ENCODE results near the gene INS.
A peak's percentile ranks its signal among the peaks of the same experiment; 100 is the strongest.
"Not testable (repeated sequence)": the region's sequence is repeated elsewhere in the genome, so short reads cannot be mapped to it uniquely, and the experiment has no call there.

INS gene

DNA sequence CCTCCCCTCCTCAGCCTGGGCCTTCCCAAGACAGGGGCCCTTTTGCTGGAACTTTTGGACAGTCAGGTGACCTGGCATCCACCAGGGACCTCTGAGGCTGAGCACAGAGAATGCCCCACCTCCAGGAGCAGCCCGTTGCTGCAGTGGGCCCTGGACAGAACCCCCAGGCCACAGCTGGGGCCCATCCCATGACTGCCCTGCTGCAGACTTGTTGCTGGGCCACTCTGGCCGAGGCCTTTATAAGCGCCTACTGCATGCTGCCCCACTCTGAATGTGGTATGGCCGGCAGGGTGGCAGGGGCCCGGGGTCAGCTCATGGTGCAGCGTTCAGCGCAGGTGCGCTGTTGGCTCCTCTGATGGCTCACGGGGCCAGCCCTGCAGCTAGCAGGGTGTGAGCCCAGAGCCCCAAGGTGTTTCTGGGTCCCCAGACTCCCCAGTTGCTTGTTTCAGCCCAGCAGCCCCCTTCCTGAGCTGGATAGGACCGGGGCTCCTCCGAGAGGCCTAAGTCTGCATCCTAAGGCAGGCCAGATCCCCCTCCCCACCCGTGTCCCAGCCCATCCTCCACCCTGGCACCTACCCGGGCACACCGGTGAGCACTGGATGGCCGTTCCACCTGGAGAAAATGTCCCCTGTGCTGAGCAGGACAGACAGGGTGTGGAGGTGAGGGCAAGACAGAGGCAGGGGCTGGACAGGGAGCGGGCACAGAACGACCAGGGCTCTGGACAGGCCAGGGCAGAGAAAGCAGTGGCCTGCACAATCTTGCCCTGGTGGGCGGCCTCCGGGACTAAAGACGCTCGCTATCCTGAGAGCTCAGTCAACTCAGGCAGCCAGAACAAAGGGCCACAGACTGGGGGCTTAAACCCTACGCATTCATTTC lies 38.7 kb upstream of the INS start:
- Histone ChIP-seq H4K20me1 (peaks cover 5% of the 10 kb centered on the region; the same call in 1 of the 2 replicates), H3K4me3 (no peak overlapping the region), H3K36me3 (no peaks in the 10 kb centered on the region), H3K4me1 (peaks cover 60% of the 10 kb centered on the region), H3K4me2 (peak overlapping the region; percentile 47), H3K9me3 (peaks cover 10% of the 10 kb centered on the region; the same call in 1 of the 2 replicates), H3K27ac (no peak overlapping the region), H3K27me3 (0 out of 2 replicates have a peak, but pooled peaks cover 7% of the 10 kb centered on the region), H3K9ac (no peak overlapping the region)
- no peak for TF ChIP-seq Cebpa-rat (IDR thresholded peaks at IDR 0.05)

- no peaks in the 10 kb centered on the region for H3K36me3 ChIP-seq
- H3K27me3 ChIP-seq = 0 out of 2 replicates have a peak, but pooled peaks cover 7% of the 10 kb centered on the region
- peaks cover 61% of the 10 kb centered on the region for H3K4me1 ChIP-seq
- H3K9ac ChIP-seq = 0 out of 2 replicates have a peak overlapping the region, but pooled peaks have one; percentile 34
- H3K4me2 ChIP-seq = peak overlapping the region; percentile 47
- no peak overlapping the region for H3K4me3 ChIP-seq
- H3K9me3 ChIP-seq = peaks cover 10% of the 10 kb centered on the region; the same call in 1 of the 2 replicates
- H3K27ac ChIP-seq = no peak overlapping the region
- peaks cover 5% of the 10 kb centered on the region; the same call in 1 of the 2 replicates for H4K20me1 ChIP-seq
- TF ChIP-seq Cebpa-rat (IDR thresholded peaks at IDR 0.05) = no peak
These were observed 37.8 kb upstream of the INS start for GRCh38 chr11:2198621-2199365.

DNA sequence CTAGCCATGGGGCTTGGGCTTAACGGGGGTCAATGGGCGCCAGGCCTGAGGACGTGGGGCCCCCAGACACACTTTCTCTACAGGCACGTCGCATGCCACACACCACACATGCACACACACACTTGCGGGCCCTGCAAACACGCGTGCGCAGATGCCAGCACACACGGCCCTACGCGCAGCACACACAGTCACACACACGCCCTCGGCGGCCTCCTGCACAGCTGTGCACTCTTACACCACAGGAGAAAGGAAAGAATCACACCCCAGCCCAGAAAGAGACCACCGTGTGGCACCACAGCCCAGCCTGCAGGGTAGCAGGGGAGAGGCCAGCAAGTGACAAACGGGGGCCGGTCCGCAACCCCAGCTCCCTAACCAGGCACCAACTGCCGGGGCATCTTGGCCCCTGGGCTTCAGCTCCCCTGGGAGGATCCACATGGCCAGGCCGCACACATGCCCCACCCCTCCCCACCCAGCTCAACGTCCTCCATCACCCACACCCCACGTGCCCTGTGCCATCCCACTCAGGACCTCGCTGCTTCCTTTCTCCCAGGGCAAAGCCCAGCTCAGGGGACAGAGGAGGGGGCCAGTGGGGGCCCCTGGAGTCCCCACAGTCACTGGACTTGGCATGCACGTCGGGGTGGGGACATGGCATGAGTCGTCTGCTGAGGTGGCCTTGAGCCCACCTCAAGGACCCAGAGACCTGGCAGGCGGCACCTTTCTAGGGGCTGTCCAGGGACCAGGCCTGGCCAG lies 36.9 kb upstream of the INS start:
- Histone ChIP-seq H3K4me2 (peak overlapping the region; percentile 47), H3K9ac (no peak overlapping the region)

DNA sequence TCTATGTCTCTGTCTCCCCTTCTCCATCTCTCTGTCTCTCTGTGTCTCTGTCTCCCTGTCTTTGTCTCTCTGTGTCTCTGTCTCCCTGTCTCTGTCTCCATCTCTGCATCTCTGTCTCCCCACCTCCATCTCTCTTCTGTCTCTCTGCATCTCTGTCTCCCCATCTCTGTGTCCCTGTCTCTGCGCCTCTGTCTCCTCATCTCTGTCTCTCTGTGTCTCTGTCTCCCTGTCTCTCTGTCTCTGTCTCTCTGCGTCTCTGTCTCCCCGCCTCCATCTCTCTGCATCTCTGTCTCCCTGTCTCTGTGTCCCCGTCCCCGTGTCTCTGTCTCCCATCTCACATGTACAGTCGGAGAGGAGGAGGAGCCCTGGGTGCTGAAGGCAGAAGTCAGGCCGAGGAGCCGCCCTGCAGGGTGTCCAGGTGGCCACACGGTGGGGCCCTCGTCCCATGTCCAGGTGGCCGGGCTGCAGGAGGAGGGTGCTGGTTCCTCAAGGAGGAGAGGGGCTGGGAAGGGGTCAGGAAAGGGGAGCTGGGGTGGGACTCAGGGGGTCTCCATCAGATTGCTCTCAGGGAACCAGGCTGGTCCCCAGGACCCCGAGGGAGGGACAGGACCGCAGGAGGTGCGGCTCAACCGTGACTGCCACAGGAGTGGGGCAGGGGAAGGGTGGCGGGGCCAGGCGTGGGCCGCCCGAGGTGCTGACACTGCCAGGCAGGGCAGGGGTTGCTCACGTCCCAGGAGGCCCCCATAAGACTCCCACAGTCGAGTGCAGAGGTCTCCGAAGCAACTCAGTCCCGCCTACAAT lies 36.2 kb upstream of the INS start:
- H3K9ac ChIP-seq = no peak overlapping the region
- no peaks in the 10 kb centered on the region for H3K36me3 ChIP-seq
- peaks cover 49% of the 10 kb centered on the region for H3K4me1 ChIP-seq
- H3K4me2 ChIP-seq = peak overlapping the region; percentile 47
- H3K9me3 ChIP-seq = peaks cover 10% of the 10 kb centered on the region; the same call in 1 of the 2 replicates
- H3K27me3 ChIP-seq = 0 out of 2 replicates have a peak, but pooled peaks cover 7% of the 10 kb centered on the region
- peaks cover 5% of the 10 kb centered on the region; the same call in 1 of the 2 replicates for H4K20me1 ChIP-seq
- H3K4me3 ChIP-seq = no peak overlapping the region
- H3K27ac ChIP-seq = no peak overlapping the region
- no peak for TF ChIP-seq Cebpa-rat (IDR thresholded peaks at IDR 0.05)

More for the DNA sequence above, 36.9 kb upstream of the INS start:
- peaks cover 5% of the 10 kb centered on the region; the same call in 1 of the 2 replicates for H4K20me1 ChIP-seq
- H3K36me3 ChIP-seq = no peaks in the 10 kb centered on the region
- peaks cover 10% of the 10 kb centered on the region; the same call in 1 of the 2 replicates for H3K9me3 ChIP-seq
- H3K27me3 ChIP-seq = 0 out of 2 replicates have a peak, but pooled peaks cover 7% of the 10 kb centered on the region
- peaks cover 52% of the 10 kb centered on the region for H3K4me1 ChIP-seq
- TF ChIP-seq Cebpa-rat (IDR thresholded peaks at IDR 0.05) = no peak
- H3K4me3 ChIP-seq = no peak overlapping the region
- no peak overlapping the region for H3K27ac ChIP-seq

DNA sequence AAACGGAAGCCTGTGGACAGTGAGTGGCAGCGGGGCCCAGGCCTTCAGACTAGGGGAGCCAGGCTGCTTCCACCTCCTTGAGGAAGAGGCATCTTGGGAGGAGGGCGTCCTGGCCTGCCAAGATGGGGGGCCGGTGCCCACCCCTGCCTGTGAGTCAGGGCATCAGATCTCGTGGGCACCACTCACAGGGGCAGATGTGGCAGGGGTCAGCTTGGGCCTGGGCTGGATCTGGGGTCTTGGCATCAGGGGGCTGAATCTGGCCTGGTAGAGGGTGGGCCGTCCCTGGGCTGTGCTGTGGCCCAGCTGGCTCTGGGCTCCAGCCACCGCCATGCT lies 34.7 kb upstream of the INS start:
- Histone ChIP-seq H4K20me1 (peaks cover 5% of the 10 kb centered on the region; the same call in 1 of the 2 replicates), H3K4me2 (no peak overlapping the region), H3K27me3 (0 out of 2 replicates have a peak, but pooled peaks cover 7% of the 10 kb centered on the region), H3K36me3 (no peaks in the 10 kb centered on the region), H3K9me3 (0 out of 2 replicates have a peak, but pooled peaks cover 3% of the 10 kb centered on the region), H3K27ac (no peak overlapping the region), H3K9ac (no peak overlapping the region), H3K4me3 (no peak overlapping the region), H3K4me1 (peaks cover 56% of the 10 kb centered on the region)
- no peak for TF ChIP-seq Cebpa-rat (IDR thresholded peaks at IDR 0.05)

DNA sequence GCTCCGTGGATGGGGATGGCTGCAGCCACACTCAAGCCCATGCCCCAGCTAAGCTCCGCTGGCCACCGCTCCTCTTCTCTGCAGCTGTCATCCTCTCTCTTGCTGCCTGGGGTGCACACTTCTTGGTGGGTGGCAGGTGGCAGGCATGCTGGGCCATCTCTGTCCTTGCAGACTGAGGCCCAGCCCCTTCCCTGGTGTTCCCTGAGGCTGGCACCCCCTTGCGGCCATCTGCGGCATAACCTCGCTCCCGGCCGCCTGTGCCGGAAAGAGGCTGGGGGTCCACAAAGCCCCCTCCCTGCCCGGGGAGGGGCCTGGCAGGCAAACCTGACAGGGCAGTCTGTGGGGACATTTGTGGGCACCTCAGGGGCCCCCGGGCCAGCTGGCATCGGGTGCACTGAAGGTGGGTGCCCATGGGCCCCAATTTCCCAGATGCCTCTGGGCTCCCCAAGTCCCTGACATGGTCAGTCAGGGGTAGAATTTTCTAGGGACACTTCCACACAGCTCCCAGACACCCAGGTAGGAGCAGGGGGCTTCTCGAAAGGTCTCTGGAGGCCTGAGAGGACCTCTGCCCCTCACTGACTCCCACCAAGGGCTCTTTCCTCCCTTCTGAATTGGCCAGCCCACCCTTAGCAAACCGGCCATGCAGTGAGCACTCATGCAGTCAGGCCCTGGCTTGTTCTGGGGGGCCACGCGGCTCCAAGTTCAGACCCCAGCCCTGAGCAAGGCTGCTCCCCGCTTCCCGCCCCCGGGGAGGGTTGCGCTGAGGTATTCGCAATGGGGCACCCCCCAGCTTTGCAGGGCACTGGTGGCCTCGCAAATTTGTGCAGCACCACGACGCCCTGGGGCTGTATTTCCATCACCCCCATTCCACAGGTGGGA lies 34.1 kb upstream of the INS start:
- TF ChIP-seq Cebpa-rat (IDR thresholded peaks at IDR 0.05) = no peak
- Histone ChIP-seq H3K4me1 (peaks cover 62% of the 10 kb centered on the region), H3K36me3 (no peaks in the 10 kb centered on the region), H3K4me3 (no peak overlapping the region), H3K27ac (no peak overlapping the region), H3K9ac (no peak overlapping the region), H3K9me3 (no peaks in the 10 kb centered on the region), H3K4me2 (peak overlapping the region; percentile 34), H4K20me1 (peaks cover 5% of the 10 kb centered on the region; the same call in 1 of the 2 replicates), H3K27me3 (0 out of 2 replicates have a peak, but pooled peaks cover 3% of the 10 kb centered on the region)

GRCh38 chr11:2193888-2194595 lies 33.0 kb upstream of the INS start:
- not testable (repeated sequence) for H3K27ac ChIP-seq, H3K4me2 ChIP-seq
- peaks cover 62% of the 10 kb centered on the region for H3K4me1 ChIP-seq

More at GRCh38 chr11:2193888-2194595, 33.0 kb upstream of the INS start:
- not testable (repeated sequence) for H3K27me3 ChIP-seq, H4K20me1 ChIP-seq, H3K36me3 ChIP-seq, H3K9ac ChIP-seq, H3K9me3 ChIP-seq, H3K4me3 ChIP-seq

Measured in BLaER1 (cell line).